WTC11 (cell line): ENCODE measurements around the gene LIF.

Experiments
- CTCF ChIP-seq: fragments of 200-600 bp; IDR thresholded peaks from 2 replicates; pipeline ENCODE4 v1.8.0; 2022; ENCODE audit warnings: antibody characterized with exemption
- ESRRA ChIP-seq: sonication (generic); formaldehyde crosslinking; IDR thresholded peaks from 2 replicates; pipeline ENCODE4 v1.8.1; 2022; ENCODE audit warnings: mild to moderate bottlenecking, missing genetic modification reagents, borderline replicate concordance
- MAX ChIP-seq: sonication (generic); formaldehyde crosslinking; IDR thresholded peaks from 2 replicates; pipeline ENCODE4 v1.8.0; 2022; ENCODE audit warnings: mild to moderate bottlenecking, missing genetic modification reagents

DNA sequence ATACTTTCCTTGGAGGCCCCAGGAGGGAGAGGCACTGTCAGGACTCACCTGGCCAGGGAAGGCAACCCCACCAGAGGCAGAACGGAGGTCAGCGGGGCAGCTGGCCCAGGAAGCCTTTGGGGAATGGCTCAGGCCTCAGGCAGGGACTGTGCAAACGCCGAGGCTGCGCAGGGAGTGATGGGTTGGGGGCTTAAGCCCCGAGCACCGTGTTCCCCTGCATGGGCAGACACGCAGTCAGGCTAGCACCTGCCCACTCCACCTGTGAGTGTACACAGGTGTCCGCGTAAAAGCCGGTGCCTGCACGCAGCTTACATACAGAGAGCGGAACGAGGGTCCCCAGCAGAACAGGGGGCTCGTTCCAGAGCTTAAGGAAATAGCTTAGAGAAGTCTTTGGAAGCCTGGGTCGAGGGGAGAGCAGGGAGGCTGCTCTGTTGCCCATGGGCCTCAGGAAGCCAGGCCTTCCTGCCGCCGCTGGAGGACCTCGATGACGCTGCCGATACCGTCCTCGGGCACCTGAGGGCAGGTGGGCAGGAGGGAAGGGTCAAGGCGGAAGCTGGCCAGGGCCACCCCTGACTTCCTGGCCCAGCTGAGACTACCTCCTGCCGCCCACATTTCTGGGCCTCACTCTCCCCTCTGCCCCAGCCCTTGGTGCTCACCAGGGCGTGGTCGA lies 38.8 kb upstream of the LIF start:
- no peak for TF ChIP-seq CTCF
- no peak for TF ChIP-seq ESRRA (CRISPR knock-in tag)
- TF ChIP-seq MAX (CRISPR knock-in tag) = no peak
